Neuronal stem cell (in vitro differentiated cells): ENCODE results near the gene BRMS1L.

Experiments
- DNase-seq: peaks from one replicate; pipeline ENCODE4 v3.0.0-alpha.2; 2013; ENCODE audit warnings: low spot score
- H2AFZ ChIP-seq: one replicate; pipeline ENCODE4 v1.6.1; 2013; ENCODE audit warnings: mild to moderate bottlenecking, low read length, inconsistent platforms
- H2AK5ac ChIP-seq: 2 replicates; pipeline ENCODE4 v1.6.1; 2013; ENCODE audit warnings: low read depth, mild to moderate bottlenecking, inconsistent platforms, low read length, moderate library complexity, mixed read lengths
- H2BK120ac ChIP-seq: 2 replicates; pipeline ENCODE4 v1.6.1; 2013; ENCODE audit warnings: low read depth, mild to moderate bottlenecking, inconsistent platforms, low read length, moderate library complexity, mixed read lengths
- H2BK12ac ChIP-seq: one replicate; pipeline ENCODE4 v1.6.1; 2013; ENCODE audit warnings: low read length, inconsistent platforms
- H2BK15ac ChIP-seq: 2 replicates; pipeline ENCODE4 v1.6.1; 2013; ENCODE audit warnings: mild to moderate bottlenecking, low read length, inconsistent platforms, mixed read lengths
- H2BK5ac ChIP-seq: one replicate; pipeline ENCODE4 v1.6.1; 2013; ENCODE audit warnings: inconsistent platforms, mild to moderate bottlenecking, low read length, moderate library complexity
- H3K14ac ChIP-seq: one replicate; pipeline ENCODE4 v1.6.1; 2013; ENCODE audit warnings: low read length, inconsistent platforms
- H3K18ac ChIP-seq: 2 replicates; pipeline ENCODE4 v1.6.1; 2013; ENCODE audit warnings: low read length, inconsistent platforms
- H3K23ac ChIP-seq: 2 replicates; pipeline ENCODE4 v1.6.1; 2013; ENCODE audit warnings: low read depth, mild to moderate bottlenecking, mixed read lengths, low read length, inconsistent platforms; ENCODE audit not compliant: poor library complexity
- H3K27ac ChIP-seq: replicated peaks from 3 replicates; pipeline ENCODE4 v1.5.1; 2013; ENCODE audit warnings: low read length, inconsistent platforms
- H3K27me3 ChIP-seq, 3 experiments: 2 replicates each; pipeline ENCODE4 v1.6.1; 2013; ENCODE audit warnings: low read length in 3 of 3, mild to moderate bottlenecking in 2 of 3, inconsistent platforms in 1 of 3, low read depth in 1 of 3, mixed read lengths in 1 of 3, moderate library complexity in 1 of 3; ENCODE audit not compliant: control insufficient read depth in 3 of 3, insufficient read depth in 3 of 3
- H3K36me3 ChIP-seq, 2 donors: replicated peaks in 1 of 2; 2 replicates each; pipeline ENCODE4 v1.6.1; 2013; ENCODE audit warnings: low read length in 2 of 2; ENCODE audit not compliant: control insufficient read depth in 2 of 2, insufficient read depth in 2 of 2
- H3K4ac ChIP-seq: 2 replicates; pipeline ENCODE4 v1.6.1; 2013; ENCODE audit warnings: inconsistent platforms, mild to moderate bottlenecking, low read length, moderate library complexity
- H3K4me1 ChIP-seq, 2 donors: 1 replicate in 1 of 2; 2 replicates in 1 of 2; pipeline ENCODE4 v1.6.1; 2013; ENCODE audit warnings: low read length in 2 of 2, low read depth in 1 of 2; ENCODE audit not compliant: control insufficient read depth in 2 of 2, insufficient read depth in 1 of 2
- H3K4me2 ChIP-seq: one replicate; pipeline ENCODE4 v1.6.1; 2013; ENCODE audit warnings: mild to moderate bottlenecking, low read length, inconsistent platforms; ENCODE audit not compliant: insufficient read depth, poor library complexity, severe bottlenecking
- H3K4me3 ChIP-seq, 2 donors: 2 replicates each; pipeline ENCODE4 v1.5.1; 2013; ENCODE audit warnings: low read length in 2 of 2, mild to moderate bottlenecking in 2 of 2, inconsistent platforms in 1 of 2, moderate library complexity in 1 of 2
- H3K79me1 ChIP-seq: one replicate; pipeline ENCODE4 v1.6.1; 2013; ENCODE audit warnings: low read depth, mild to moderate bottlenecking, inconsistent platforms, low read length, moderate library complexity
- H3K9ac ChIP-seq: one replicate; pipeline ENCODE4 v1.6.1; 2013; ENCODE audit warnings: mild to moderate bottlenecking, low read depth, low read length, inconsistent platforms; ENCODE audit not compliant: poor library complexity
- H3K9me3 ChIP-seq, 2 donors: replicated peaks in 1 of 2; 2 replicates each; pipeline versions ENCODE3 to v1.6.1; 2013; ENCODE audit warnings: low read length in 2 of 2, mild to moderate bottlenecking in 2 of 2, inconsistent platforms in 1 of 2, low read depth in 1 of 2, mixed read lengths in 1 of 2, moderate library complexity in 1 of 2; ENCODE audit not compliant: control insufficient read depth in 2 of 2, insufficient read depth in 1 of 2
- H4K8ac ChIP-seq: one replicate; pipeline ENCODE4 v1.6.1; 2013; ENCODE audit warnings: low read depth, mild to moderate bottlenecking, inconsistent platforms, low read length, moderate library complexity
- H4K91ac ChIP-seq: one replicate; pipeline ENCODE4 v1.6.1; 2013; ENCODE audit warnings: low read length, low read depth, mild to moderate bottlenecking, inconsistent platforms; ENCODE audit not compliant: poor library complexity
- WGBS, 2 donors: extraction: QIAGEN DNeasy Blood & Tissue Kit; methylation state at CpG; one replicate each; pipeline ENCODE4 v1.1.7; 2013; ENCODE audit warnings: missing lambda C conversion rate in 2 of 2, mixed read lengths in 1 of 2; ENCODE audit not compliant: insufficient read length in 2 of 2, insufficient replicate concordance in 1 of 2; ENCODE audit errors: extremely low coverage in 2 of 2; 5-methylcytosine and 5-hydroxymethylcytosine counted together

BRMS1L gene

DNA sequence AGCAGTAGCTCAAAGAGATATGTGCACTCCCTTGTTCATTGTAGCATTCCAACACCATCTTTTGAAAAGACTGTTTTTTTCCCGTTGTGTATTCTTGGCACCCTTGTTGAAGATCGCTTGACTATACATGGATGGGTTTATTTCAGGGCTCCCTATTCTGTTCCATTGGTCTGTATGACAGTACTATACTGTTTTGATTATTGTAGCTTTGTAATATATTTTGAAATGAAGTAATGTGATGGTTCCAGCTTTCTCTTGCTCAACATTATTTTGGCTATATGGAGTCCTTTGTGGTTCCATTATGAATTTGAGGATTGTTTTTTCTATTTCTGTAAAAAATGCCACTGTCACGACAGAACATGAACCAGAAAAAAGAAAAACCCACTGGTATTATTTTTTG is 25.7 kb downstream of the BRMS1L start:
- H4K8ac ChIP-seq = no peak overlapping the region
- H3K79me1 ChIP-seq = no peaks in the 10 kb centered on the region
- H3K14ac ChIP-seq = no peak overlapping the region
- H3K4me1 ChIP-seq = peaks cover 0 to 3% of the 10 kb centered on the region in 2 donors
- H3K36me3 ChIP-seq = peaks cover 4 to 32% of the 10 kb centered on the region in 2 donors
- WGBS, 2 donors = no CpG with 5 or more reads among the region's 3 CpGs
- H3K27ac ChIP-seq = no peak overlapping the region
- no peak overlapping the region for H2BK12ac ChIP-seq
- H2BK5ac ChIP-seq = no peak overlapping the region
- no peak overlapping the region for H4K91ac ChIP-seq
- H2BK15ac ChIP-seq = no peak overlapping the region
- H3K23ac ChIP-seq = no peak overlapping the region
- no peak overlapping the region for H3K9ac ChIP-seq
- no peak overlapping the region for H2AFZ ChIP-seq
- H3K27me3 ChIP-seq = no peaks in the 10 kb centered on the region
- DNase-seq = no peak
- no peak overlapping the region for H3K4me3 ChIP-seq
- peaks cover 2 to 11% of the 10 kb centered on the region in 2 donors for H3K9me3 ChIP-seq
- no peak overlapping the region for H2BK120ac ChIP-seq
- no peak overlapping the region for H3K4me2 ChIP-seq
- H3K4ac ChIP-seq = no peak overlapping the region
- H3K18ac ChIP-seq = no peak overlapping the region
- H2AK5ac ChIP-seq = no peak overlapping the region

DNA sequence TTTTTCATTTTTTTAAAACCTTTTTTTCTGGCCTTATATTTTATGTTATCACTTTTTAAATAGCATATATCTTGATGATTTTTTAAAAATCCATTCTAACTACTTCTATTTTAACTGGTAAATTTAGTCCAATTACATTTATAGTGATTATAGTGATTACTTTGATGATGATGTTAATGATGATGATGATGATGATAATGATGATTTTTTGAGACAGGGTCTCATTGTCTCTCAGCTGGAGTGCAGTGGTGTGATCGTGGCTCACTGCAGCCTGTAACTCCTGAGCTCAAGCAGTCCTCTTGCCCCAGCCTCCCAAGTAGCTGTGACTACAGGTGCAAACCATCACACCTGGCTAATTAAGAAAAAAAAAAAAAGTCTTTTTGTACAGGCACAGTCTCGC is 27.1 kb downstream of the BRMS1L start:
- no peak overlapping the region for H2BK15ac ChIP-seq
- no peak overlapping the region for H3K18ac ChIP-seq
- H4K8ac ChIP-seq = no peak overlapping the region
- no peak overlapping the region for H3K4me3 ChIP-seq
- no peak overlapping the region for H3K4ac ChIP-seq
- H3K23ac ChIP-seq = no peak overlapping the region
- no peak overlapping the region for H2BK12ac ChIP-seq
- H3K27ac ChIP-seq = no peak overlapping the region
- H3K14ac ChIP-seq = no peak overlapping the region
- H3K79me1 ChIP-seq = no peaks in the 10 kb centered on the region
- DNase-seq = no peak
- H3K9ac ChIP-seq = no peak overlapping the region
- H2AK5ac ChIP-seq = no peak overlapping the region
- H3K9me3 ChIP-seq = peaks cover 2 to 11% of the 10 kb centered on the region in 2 donors
- H2BK5ac ChIP-seq = no peak overlapping the region
- no peak overlapping the region for H2AFZ ChIP-seq
- H4K91ac ChIP-seq = no peak overlapping the region
- H2BK120ac ChIP-seq = no peak overlapping the region
- peaks cover 0 to 3% of the 10 kb centered on the region in 2 donors for H3K4me1 ChIP-seq
- no peak overlapping the region for H3K4me2 ChIP-seq
- H3K27me3 ChIP-seq = no peaks in the 10 kb centered on the region
- H3K36me3 ChIP-seq = peaks cover 4 to 33% of the 10 kb centered on the region in 2 donors
- WGBS, 2 donors = no CpG with 5 or more reads among the region's 2 CpGs

DNA sequence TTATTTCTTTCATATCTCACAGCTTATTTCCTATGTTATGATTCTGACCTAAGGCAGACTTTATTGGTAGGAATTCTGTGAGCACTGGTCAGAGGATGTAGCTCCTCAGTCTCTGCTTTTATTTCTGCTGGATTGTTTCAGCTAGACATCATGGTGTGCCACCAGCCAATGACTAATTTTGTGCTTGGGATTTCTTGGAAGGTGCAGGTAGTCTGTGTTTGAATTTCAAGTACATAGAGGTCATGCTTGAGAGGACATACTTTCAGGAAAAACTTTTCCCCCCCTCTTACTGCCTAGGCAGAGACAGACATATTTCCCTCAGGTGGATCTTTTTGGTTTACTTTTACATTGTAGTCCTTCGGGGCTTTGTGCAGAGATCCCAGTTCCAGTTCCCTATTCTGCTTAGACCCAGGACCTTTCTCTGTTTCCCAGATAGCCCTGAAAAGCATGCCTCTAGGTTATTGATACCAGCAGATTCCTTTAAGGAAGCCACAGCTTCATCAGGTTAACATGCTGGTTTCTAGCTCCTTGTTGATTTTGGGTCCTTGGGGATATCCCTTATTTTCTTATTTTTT is 28.6 kb downstream of the BRMS1L start:
- Histone ChIP-seq H4K8ac (no peak overlapping the region), H3K9ac (no peak overlapping the region), H2BK12ac (no peak overlapping the region), H4K91ac (no peak overlapping the region), H3K79me1 (no peaks in the 10 kb centered on the region), H3K36me3 (peaks cover 4 to 41% of the 10 kb centered on the region in 2 donors), H3K4ac (no peak overlapping the region), H3K4me3 (no peak overlapping the region), H2AFZ (no peak overlapping the region), H3K27ac (no peak overlapping the region), H3K27me3 (no peaks in the 10 kb centered on the region), H3K9me3 (peaks cover 2 to 11% of the 10 kb centered on the region in 2 donors), H2BK120ac (no peak overlapping the region), H2BK15ac (no peak overlapping the region), H3K23ac (no peak overlapping the region), H3K4me1 (peaks cover 0 to 3% of the 10 kb centered on the region in 2 donors), H2BK5ac (no peak overlapping the region), H3K14ac (no peak overlapping the region), H2AK5ac (no peak overlapping the region), H3K18ac (no peak overlapping the region), H3K4me2 (no peak overlapping the region)
- whole genome bisulfite sequencing, 2 donors = no CpG with 5 or more reads among the region's 1 CpG
- DNase-seq = no peak

- H2BK120ac ChIP-seq = no peak overlapping the region
- H3K14ac ChIP-seq = no peak overlapping the region
- H3K36me3 ChIP-seq = peaks cover 4 to 38% of the 10 kb centered on the region in 2 donors
- no peak overlapping the region for H2AK5ac ChIP-seq
- H3K4me2 ChIP-seq = no peak overlapping the region
- peaks cover 4 to 8% of the 10 kb centered on the region in 2 donors for H3K4me1 ChIP-seq
- H3K23ac ChIP-seq = no peak overlapping the region
- no peak overlapping the region for H2AFZ ChIP-seq
- H2BK5ac ChIP-seq = no peak overlapping the region
- no CpG with 5 or more reads among the region's 6 CpGs for WGBS, 2 donors
- no peak overlapping the region for H2BK15ac ChIP-seq
- no peak overlapping the region for H4K91ac ChIP-seq
- no peaks in the 10 kb centered on the region for H3K27me3 ChIP-seq
- H3K79me1 ChIP-seq = no peaks in the 10 kb centered on the region
- no peak for DNase-seq
- H3K27ac ChIP-seq = no peak overlapping the region
- peaks cover 2 to 11% of the 10 kb centered on the region in 2 donors for H3K9me3 ChIP-seq
- no peak overlapping the region for H4K8ac ChIP-seq
- no peak overlapping the region for H3K18ac ChIP-seq
- H2BK12ac ChIP-seq = no peak overlapping the region
- no peak overlapping the region for H3K9ac ChIP-seq
- no peak overlapping the region for H3K4me3 ChIP-seq
- H3K4ac ChIP-seq = no peak overlapping the region
These were observed 29.8 kb downstream of the BRMS1L start for GRCh38 chr14:35855876-35856481.
